ENCODE results near the gene ARHGAP33. TPM values are rescaled to one million over a fixed set of nuclear protein-coding genes. Genes with fewer than 3 reads are reported as not detected.

ARHGAP33 gene
- total RNA-seq, 1 donor from 2014 or later = 13.1 TPM

DNA sequence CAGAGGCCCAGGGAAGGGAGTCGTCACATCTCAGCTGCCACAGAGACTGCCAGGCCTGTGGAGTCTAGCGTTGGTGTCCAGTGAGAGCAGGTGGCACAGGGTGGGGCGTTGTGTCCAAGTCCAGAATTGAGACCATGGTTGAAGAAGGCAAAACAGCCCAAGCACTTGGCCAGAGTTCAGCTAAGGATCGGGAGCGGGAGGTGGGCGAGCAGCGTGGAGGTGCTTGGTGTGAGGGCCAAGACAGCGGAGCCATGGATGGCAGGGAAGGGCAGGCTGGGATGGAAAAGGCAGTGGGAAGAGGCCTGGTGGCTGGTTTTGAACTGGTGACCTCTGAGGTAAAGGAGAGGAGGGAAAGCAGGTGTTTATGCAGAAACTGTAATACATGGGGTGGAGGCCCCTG, 41.1 kb upstream of the ARHGAP33 start:
- Histone ChIP-seq H3K9me3 (no peaks in the 10 kb centered on the region), H3K4me3 (no peak overlapping the region), H3K36me3 (peaks cover 100% of the 10 kb centered on the region), H3K27ac (no peak overlapping the region), H3K27me3 (ENCODE audit: low read depth) (no peaks in the 10 kb centered on the region), H3K4me1 (peaks cover 2% of the 10 kb centered on the region)
- TF ChIP-seq, protein P1, sequence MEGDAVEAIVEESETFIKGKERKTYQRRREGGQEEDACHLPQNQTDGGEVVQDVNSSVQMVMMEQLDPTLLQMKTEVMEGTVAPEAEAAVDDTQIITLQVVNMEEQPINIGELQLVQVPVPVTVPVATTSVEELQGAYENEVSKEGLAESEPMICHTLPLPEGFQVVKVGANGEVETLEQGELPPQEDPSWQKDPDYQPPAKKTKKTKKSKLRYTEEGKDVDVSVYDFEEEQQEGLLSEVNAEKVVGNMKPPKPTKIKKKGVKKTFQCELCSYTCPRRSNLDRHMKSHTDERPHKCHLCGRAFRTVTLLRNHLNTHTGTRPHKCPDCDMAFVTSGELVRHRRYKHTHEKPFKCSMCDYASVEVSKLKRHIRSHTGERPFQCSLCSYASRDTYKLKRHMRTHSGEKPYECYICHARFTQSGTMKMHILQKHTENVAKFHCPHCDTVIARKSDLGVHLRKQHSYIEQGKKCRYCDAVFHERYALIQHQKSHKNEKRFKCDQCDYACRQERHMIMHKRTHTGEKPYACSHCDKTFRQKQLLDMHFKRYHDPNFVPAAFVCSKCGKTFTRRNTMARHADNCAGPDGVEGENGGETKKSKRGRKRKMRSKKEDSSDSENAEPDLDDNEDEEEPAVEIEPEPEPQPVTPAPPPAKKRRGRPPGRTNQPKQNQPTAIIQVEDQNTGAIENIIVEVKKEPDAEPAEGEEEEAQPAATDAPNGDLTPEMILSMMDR (IDR thresholded peaks at IDR 0.05) = no peak
- intact Hi-C loops (cut with DNase I) = no loop called here
- DNase-seq (no peak), ATAC-seq (no peak)

DNA sequence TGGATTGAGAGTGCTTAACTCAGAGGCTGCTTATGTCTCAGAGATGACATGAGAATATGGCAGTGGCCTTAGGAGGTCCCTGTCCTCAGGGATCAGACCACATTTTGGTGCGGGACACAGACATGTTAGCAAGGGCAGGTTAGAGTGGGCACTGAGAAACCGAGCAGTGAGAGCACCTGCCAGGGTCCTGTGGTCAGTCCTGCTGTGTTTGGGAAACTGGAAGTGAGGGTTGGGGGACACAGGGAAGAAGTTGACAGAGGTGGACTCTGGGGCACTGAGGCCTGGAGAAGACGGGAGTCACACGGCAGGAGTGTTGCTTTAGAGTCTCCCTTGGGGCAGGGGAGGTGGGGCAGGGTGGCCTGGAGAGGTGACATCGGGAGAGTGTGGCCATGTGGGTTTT, 40.5 kb upstream of the ARHGAP33 start:
- Histone ChIP-seq H3K4me3 (no peak overlapping the region), H3K9me3 (no peaks in the 10 kb centered on the region), H3K36me3 (peaks cover 96% of the 10 kb centered on the region), H3K27me3 (ENCODE audit: low read depth) (no peaks in the 10 kb centered on the region), H3K4me1 (peaks cover 8% of the 10 kb centered on the region), H3K27ac (no peak overlapping the region)
- DNase-seq (no peak), ATAC-seq (no peak)
- TF ChIP-seq, protein P1 (IDR thresholded peaks at IDR 0.05) = no peak
- intact Hi-C loops (cut with DNase I) = no loop called here

DNA sequence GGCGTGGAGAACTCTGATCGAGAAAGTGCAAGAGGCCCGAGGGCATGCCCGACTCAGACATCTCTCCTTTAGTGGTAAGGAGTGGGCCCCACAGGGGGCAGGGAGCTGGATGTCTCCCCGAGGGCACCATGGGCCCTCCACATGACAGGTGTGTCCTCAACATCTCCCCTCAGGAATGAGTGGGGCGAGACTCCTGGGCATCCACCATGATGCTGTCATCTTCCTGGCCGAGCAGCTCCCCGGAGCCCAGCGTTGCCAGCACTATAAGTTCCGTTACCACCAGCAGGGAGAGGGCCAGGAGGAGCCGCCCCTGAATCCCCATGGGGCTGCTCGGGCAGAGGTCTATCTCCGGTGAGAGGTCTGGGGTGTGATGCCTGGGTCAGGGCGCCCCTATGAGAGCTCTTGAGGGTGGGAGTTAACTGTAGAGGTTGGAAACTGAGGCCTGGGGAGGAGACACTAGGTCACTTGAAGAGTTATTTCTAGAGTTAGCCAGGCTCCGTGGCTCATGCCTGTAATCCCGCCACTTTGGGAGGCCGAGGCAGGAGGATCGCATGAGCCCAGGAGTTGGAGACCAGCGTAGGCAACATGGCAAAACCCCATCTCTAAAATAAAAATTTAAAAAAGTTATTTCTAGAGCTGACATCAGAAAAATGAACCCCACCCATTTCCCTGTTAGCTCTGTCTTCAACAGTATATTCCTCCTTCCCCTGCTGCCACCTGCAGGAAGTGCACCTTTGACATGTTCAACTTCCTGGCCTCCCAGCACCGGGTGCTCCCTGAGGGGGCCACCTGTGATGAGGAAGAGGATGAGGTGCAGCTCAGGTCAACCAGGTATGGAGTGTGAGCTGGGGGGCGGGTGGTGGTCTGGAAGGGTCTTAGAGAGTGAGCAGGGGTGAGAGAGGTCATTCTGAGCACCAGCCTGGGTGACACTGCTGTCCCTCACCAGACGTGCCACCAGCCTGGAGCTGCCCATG, 38.2 kb upstream of the ARHGAP33 start:
- no peaks in the 10 kb centered on the region for H3K9me3 ChIP-seq
- no peak overlapping the region for H3K27ac ChIP-seq
- peaks cover 73% of the 10 kb centered on the region for H3K36me3 ChIP-seq
- intact Hi-C loops (cut with DNase I) = no loop called here
- peaks cover 25% of the 10 kb centered on the region for H3K4me1 ChIP-seq
- no peak for DNase-seq
- TF ChIP-seq, protein P1 (IDR thresholded peaks at IDR 0.05) = no peak
- no peaks in the 10 kb centered on the region for H3K27me3 ChIP-seq (ENCODE audit: low read depth)
- no peak overlapping the region for H3K4me3 ChIP-seq
- ATAC-seq = no peak

DNA sequence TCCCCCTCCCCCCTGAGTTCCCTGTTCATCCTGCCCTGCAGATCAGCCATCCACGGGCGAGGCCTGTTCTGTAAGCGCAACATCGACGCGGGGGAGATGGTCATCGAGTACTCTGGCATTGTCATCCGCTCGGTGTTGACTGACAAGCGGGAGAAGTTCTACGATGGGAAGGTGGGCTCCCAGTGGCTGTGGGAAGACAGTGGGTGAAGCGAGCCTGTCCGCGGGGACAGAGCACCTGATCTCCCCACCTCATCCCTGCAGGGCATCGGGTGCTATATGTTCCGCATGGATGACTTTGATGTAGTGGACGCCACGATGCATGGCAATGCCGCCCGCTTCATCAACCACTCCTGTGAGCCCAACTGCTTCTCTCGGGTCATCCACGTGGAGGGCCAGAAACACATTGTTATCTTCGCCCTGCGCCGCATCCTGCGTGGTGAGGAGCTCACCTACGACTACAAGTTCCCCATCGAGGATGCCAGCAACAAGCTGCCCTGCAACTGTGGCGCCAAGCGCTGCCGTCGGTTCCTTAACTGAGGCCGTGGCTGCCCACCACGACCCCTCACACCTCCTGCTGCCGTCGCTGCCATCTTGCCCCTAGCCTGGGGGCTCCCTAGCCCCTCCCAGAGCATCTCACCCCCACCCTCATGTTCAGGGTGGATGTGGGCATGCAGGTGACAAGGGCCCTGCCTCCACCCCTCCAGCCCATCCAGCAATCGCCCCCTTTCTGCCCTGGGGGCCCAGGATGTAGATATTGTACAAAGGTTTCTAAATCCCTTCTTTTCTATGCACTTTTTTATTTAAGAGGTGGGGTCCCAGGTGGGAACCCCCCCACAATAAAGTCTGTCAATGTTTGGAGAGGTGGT, 37.1 kb upstream of the ARHGAP33 start:
- Histone ChIP-seq H3K4me1 (peaks cover 32% of the 10 kb centered on the region), H3K9me3 (no peaks in the 10 kb centered on the region), H3K27me3 (ENCODE audit: low read depth) (no peaks in the 10 kb centered on the region), H3K27ac (no peak overlapping the region), H3K36me3 (peaks cover 63% of the 10 kb centered on the region), H3K4me3 (no peak overlapping the region)
- no peak for ATAC-seq
- TF ChIP-seq, protein P1 (IDR thresholded peaks at IDR 0.05) = no peak
- no peak for DNase-seq
- intact Hi-C loops (cut with DNase I) = no loop called here

DNA sequence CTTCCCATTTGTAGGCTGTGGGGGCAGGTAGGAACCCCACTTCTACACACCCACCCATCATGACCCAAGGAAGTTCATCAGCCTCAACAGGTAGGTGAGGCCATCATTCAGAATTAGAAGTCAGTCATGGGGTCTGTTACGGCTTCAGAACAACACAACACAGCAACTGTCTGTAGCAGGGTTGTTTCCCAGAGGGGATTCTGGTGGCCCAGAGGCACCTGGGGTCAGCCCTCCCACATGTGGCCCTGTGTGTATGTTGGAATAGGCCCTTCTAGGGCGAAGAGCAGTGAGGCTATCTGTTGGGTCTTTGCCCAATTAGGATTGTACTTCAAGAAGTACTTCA, 36.5 kb upstream of the ARHGAP33 start:
- DNase-seq (no peak), ATAC-seq (no peak)
- Histone ChIP-seq H3K27ac (no peak overlapping the region), H3K27me3 (ENCODE audit: low read depth) (no peaks in the 10 kb centered on the region), H3K4me3 (no peak overlapping the region), H3K4me1 (peaks cover 33% of the 10 kb centered on the region), H3K9me3 (no peaks in the 10 kb centered on the region), H3K36me3 (peaks cover 57% of the 10 kb centered on the region)
- intact Hi-C loops (cut with DNase I) = no loop called here
- TF ChIP-seq, protein P1 (IDR thresholded peaks at IDR 0.05) = no peak
